T-cell (primary cell): ENCODE measurements around the gene VPS13D. TPM values are rescaled to one million over a fixed set of nuclear protein-coding genes. Genes with fewer than 3 reads are reported as not detected.

Experiments
- ATAC-seq, 4 experiments: fragments of 200-7000 bp in 3 of 4; fragments of 150-1000 bp in 1 of 4; cut with Tn5 transposase; replicated peaks in 1 of 4; 1 replicate in 3 of 4; 2 replicates in 1 of 4; pipeline ENCODE4 v1.10.0; 2021; ENCODE audit warnings: moderate library complexity in 3 of 4, mild to moderate bottlenecking in 2 of 4, moderate number of reproducible peaks in 1 of 4
- CTCF ChIA-PET, 2 donors: fragments of 300-600 bp; sonication (Branson Sonifier 250); formaldehyde crosslinking; loops; one replicate each; lab custom pipeline; 2022; ENCODE audit warnings: antibody characterized with exemption in 2 of 2; lab: Charles Lee
- POLR2A ChIA-PET, 2 donors: fragments of 300-600 bp; sonication (Branson Sonifier 250); formaldehyde crosslinking; loops; one replicate each; lab custom pipeline; 2022; ENCODE audit warnings: antibody characterized with exemption in 2 of 2; lab: Charles Lee
- DNase-seq, 35 experiments: peaks; one replicate each; pipeline versions ENCODE4 v3.0.0 to v3.0.0-alpha.2; 2013 to 2023
- H3K27ac ChIP-seq: one replicate; pipeline ENCODE4 v1.5.1; 2013; ENCODE audit warnings: low read length
- H3K27me3 ChIP-seq, 2 experiments: replicated peaks in 1 of 2; 1 replicate in 1 of 2; 2 replicates in 1 of 2; pipeline versions ENCODE4 v1.6.1 to v1.7.0; 2013; ENCODE audit warnings: low read length in 1 of 2, mixed read lengths in 1 of 2; ENCODE audit not compliant: control insufficient read depth in 2 of 2, insufficient read depth in 2 of 2; ENCODE audit errors: extremely low read depth in 1 of 2
- H3K36me3 ChIP-seq, 2 donors: 1 replicate in 1 of 2; 2 replicates in 1 of 2; pipeline versions ENCODE4 v1.6.1 to v1.7.0; 2013; ENCODE audit warnings: low read length in 1 of 2; ENCODE audit not compliant: control insufficient read depth in 2 of 2, insufficient read depth in 1 of 2; ENCODE audit errors: extremely low read depth in 1 of 2
- H3K4me1 ChIP-seq, 2 experiments: 1 replicate in 1 of 2; 2 replicates in 1 of 2; pipeline versions ENCODE4 v1.6.1 to v1.7.0; 2013; ENCODE audit warnings: low read length in 2 of 2, mixed read lengths in 1 of 2; ENCODE audit not compliant: insufficient read depth in 2 of 2, control insufficient read depth in 1 of 2; ENCODE audit errors: extremely low read depth in 1 of 2
- H3K4me3 ChIP-seq, 2 donors: 1 replicate in 1 of 2; 2 replicates in 1 of 2; pipeline versions ENCODE4 v1.5.1 to v1.7.0; 2013; ENCODE audit warnings: mild to moderate bottlenecking in 2 of 2, low read length in 1 of 2, moderate library complexity in 1 of 2; ENCODE audit not compliant: control insufficient read depth in 1 of 2; ENCODE audit errors: extremely low read depth in 1 of 2
- H3K9me3 ChIP-seq: 2 replicates; pipeline ENCODE4 v1.7.0; 2013
- H3K27ac Mint-ChIP-seq, 2 donors: one replicate each; pipeline ENCODE4 v1.8.0; 2020 to 2021; ENCODE audit warnings: mild to moderate bottlenecking in 2 of 2, mixed read lengths in 2 of 2
- H3K27me3 Mint-ChIP-seq, 2 donors: one replicate each; pipeline ENCODE4 v1.8.0; 2021 to 2022; ENCODE audit warnings: mixed read lengths in 2 of 2
- H3K36me3 Mint-ChIP-seq: one replicate; pipeline ENCODE4 v1.8.0; 2021; ENCODE audit warnings: mixed read lengths
- H3K4me1 Mint-ChIP-seq, 3 donors: one replicate each; pipeline ENCODE4 v1.8.0; 2020 to 2022; ENCODE audit warnings: mixed read lengths in 3 of 3, mild to moderate bottlenecking in 1 of 3
- H3K4me3 Mint-ChIP-seq, 3 donors: one replicate each; pipeline ENCODE4 v1.8.0; 2020 to 2022; ENCODE audit warnings: mild to moderate bottlenecking in 3 of 3, mixed read lengths in 3 of 3, moderate library complexity in 3 of 3
- H3K9me3 Mint-ChIP-seq, 3 donors: one replicate each; pipeline ENCODE4 v1.8.0; 2020 to 2022; ENCODE audit warnings: mixed read lengths in 3 of 3
- WGBS: methylation state at CpG from one replicate; pipeline ENCODE4 v1.1.5; 2013; ENCODE audit warnings: missing lambda C conversion rate; ENCODE audit not compliant: insufficient coverage; 5-methylcytosine and 5-hydroxymethylcytosine counted together
- total RNA-seq, 35 experiments: library from RNA in 6 of 35; stranded (reverse) in 6 of 35; fragments of 120-200 nt in 1 of 35; gene quantifications; one replicate each; pipeline versions ENCODE4 v1.2.1 to v1.2.4 and lab custom pipeline; 2013 to 2026

Gene VPS13D
- total RNA-seq, 5 donors from 2014 or later (not counting 1 experiment from before 2014, with no cell fraction given), result 73.5 to 85.9 (median 75.8) TPM

GRCh38 chr1:12245733-12246132, 15.9 kb downstream of the VPS13D start:
- CTCF ChIA-PET, result no interaction called here
- H3K36me3 Mint-ChIP-seq, result peaks cover 53% of the 10 kb centered on the region
- H3K4me1 ChIP-seq, result no peaks in the 10 kb centered on the region

GRCh38 chr1:12246584-12246983, 16.8 kb downstream of the VPS13D start:
- Histone ChIP-seq H3K36me3 (peaks cover 4 to 76% of the 10 kb centered on the region in 2 donors), H3K4me3 (no peak overlapping the region), H3K4me1 (no peaks in the 10 kb centered on the region), H3K27me3 (no peaks in the 10 kb centered on the region), H3K9me3 (no peaks in the 10 kb centered on the region), H3K27ac (no peak overlapping the region)
- Mint-ChIP-seq H3K9me3 (no peaks in the 10 kb centered on the region), H3K27me3 (no peaks in the 10 kb centered on the region), H3K27ac (no peak overlapping the region), H3K4me3 (no peak overlapping the region), H3K4me1 (no peaks in the 10 kb centered on the region), H3K36me3 (peaks cover 53% of the 10 kb centered on the region)
- ChIA-PET CTCF (interaction anchor here in 1 of 2 donors (0.8 kb wide), 1 partner anchor 10 kb away, joined by 3 read pairs; no protein-coding TSS in a partner anchor), POLR2A (no interaction called here)
- no peak for ATAC-seq
- WGBS, result 95% methylated on average over 4 of the region's 6 CpGs
- no peak for DNase-seq

More at GRCh38 chr1:12245733-12246132, 15.9 kb downstream of the VPS13D start:
- no peaks in the 10 kb centered on the region for H3K9me3 Mint-ChIP-seq
- H3K27ac ChIP-seq, result no peak overlapping the region
- POLR2A ChIA-PET, result no interaction called here
- H3K4me3 Mint-ChIP-seq, result no peak overlapping the region
- no peak for DNase-seq
- ATAC-seq, result no peak
- no peaks in the 10 kb centered on the region for H3K27me3 ChIP-seq
- no peak overlapping the region for H3K27ac Mint-ChIP-seq
- H3K9me3 ChIP-seq, result no peaks in the 10 kb centered on the region
- H3K4me3 ChIP-seq, result no peak overlapping the region
- H3K27me3 Mint-ChIP-seq, result no peaks in the 10 kb centered on the region
- H3K36me3 ChIP-seq, result peaks cover 4 to 71% of the 10 kb centered on the region in 2 donors
- peaks cover 0 to 3% (median 0%) of the 10 kb centered on the region in 3 donors for H3K4me1 Mint-ChIP-seq

- peaks cover 10 to 77% of the 10 kb centered on the region in 2 donors for H3K36me3 ChIP-seq
- ChIA-PET POLR2A (no interaction called here), CTCF (no interaction called here)
- H3K27me3 ChIP-seq, result no peaks in the 10 kb centered on the region
- Mint-ChIP-seq H3K36me3 (peaks cover 56% of the 10 kb centered on the region), H3K27me3 (no peaks in the 10 kb centered on the region), H3K4me3 (no peak overlapping the region), H3K4me1 (no peaks in the 10 kb centered on the region), H3K9me3 (no peaks in the 10 kb centered on the region), H3K27ac (no peak overlapping the region)
- H3K9me3 ChIP-seq, result no peaks in the 10 kb centered on the region
- H3K4me1 ChIP-seq, result no peaks in the 10 kb centered on the region
- H3K4me3 ChIP-seq, result no peak overlapping the region
- H3K27ac ChIP-seq, result no peak overlapping the region
- DNase-seq, result no peak
- ATAC-seq, result no peak
- no CpG with 5 or more reads among the region's 1 CpG for WGBS
Observed at GRCh38 chr1:12249181-12249580, 19.4 kb downstream of the VPS13D start.

GRCh38 chr1:12249748-12250147, 19.9 kb downstream of the VPS13D start:
- Histone ChIP-seq H3K4me3 (no peak overlapping the region), H3K27me3 (no peaks in the 10 kb centered on the region), H3K9me3 (no peaks in the 10 kb centered on the region), H3K4me1 (no peaks in the 10 kb centered on the region), H3K27ac (no peak overlapping the region), H3K36me3 (peaks cover 10 to 72% of the 10 kb centered on the region in 2 donors)
- no peak overlapping the region for H3K27ac Mint-ChIP-seq
- DNase-seq (no peak), ATAC-seq (no peak)
- H3K9me3 Mint-ChIP-seq, result no peaks in the 10 kb centered on the region
- WGBS, result 90% methylated on average over 4 of the region's 6 CpGs
- H3K4me1 Mint-ChIP-seq, result no peaks in the 10 kb centered on the region
- peaks cover 52% of the 10 kb centered on the region for H3K36me3 Mint-ChIP-seq
- H3K4me3 Mint-ChIP-seq, result no peak overlapping the region
- ChIA-PET CTCF (no interaction called here), POLR2A (no interaction called here)
- no peaks in the 10 kb centered on the region for H3K27me3 Mint-ChIP-seq

- H3K4me1 Mint-ChIP-seq, result no peaks in the 10 kb centered on the region
- Histone ChIP-seq H3K27me3 (no peaks in the 10 kb centered on the region), H3K36me3 (peaks cover 10 to 66% of the 10 kb centered on the region in 2 donors), H3K27ac (no peak overlapping the region), H3K9me3 (no peaks in the 10 kb centered on the region), H3K4me1 (no peaks in the 10 kb centered on the region), H3K4me3 (no peak overlapping the region)
- no peak overlapping the region for H3K27ac Mint-ChIP-seq
- peaks cover 50% of the 10 kb centered on the region for H3K36me3 Mint-ChIP-seq
- ATAC-seq (no peak), DNase-seq (no peak)
- 88% methylated on average over 5 of the region's 5 CpGs for WGBS
- POLR2A ChIA-PET, result interaction anchor here in 1 of 2 donors (0.6 kb wide), 1 partner anchor 92 kb away, joined by 3 read pairs; no protein-coding TSS in a partner anchor
- no peaks in the 10 kb centered on the region for H3K9me3 Mint-ChIP-seq
- CTCF ChIA-PET, result no interaction called here
- H3K27me3 Mint-ChIP-seq, result no peaks in the 10 kb centered on the region
- no peak overlapping the region for H3K4me3 Mint-ChIP-seq
Observed at GRCh38 chr1:12251442-12251841, 21.6 kb downstream of the VPS13D start.

GRCh38 chr1:12255913-12256312, 26.1 kb downstream of the VPS13D start:
- Histone ChIP-seq H3K36me3 (peaks cover 11 to 79% of the 10 kb centered on the region in 2 donors), H3K4me3 (no peak overlapping the region), H3K9me3 (no peaks in the 10 kb centered on the region), H3K4me1 (no peaks in the 10 kb centered on the region), H3K27me3 (no peaks in the 10 kb centered on the region), H3K27ac (no peak overlapping the region)
- Mint-ChIP-seq H3K27me3 (no peaks in the 10 kb centered on the region), H3K36me3 (peaks cover 65% of the 10 kb centered on the region), H3K4me1 (no peaks in the 10 kb centered on the region), H3K27ac (no peak overlapping the region), H3K4me3 (no peak overlapping the region), H3K9me3 (no peaks in the 10 kb centered on the region)
- DNase-seq, result no peak
- ChIA-PET CTCF (no interaction called here), POLR2A (no interaction called here)
- 100% methylated on average over 2 of the region's 2 CpGs for WGBS
- no peak for ATAC-seq

- Mint-ChIP-seq H3K4me3 (no peak overlapping the region), H3K36me3 (peaks cover 72% of the 10 kb centered on the region), H3K4me1 (no peaks in the 10 kb centered on the region), H3K9me3 (no peaks in the 10 kb centered on the region), H3K27ac (no peak overlapping the region), H3K27me3 (no peaks in the 10 kb centered on the region)
- H3K36me3 ChIP-seq, result peaks cover 5 to 84% of the 10 kb centered on the region in 2 donors
- CTCF ChIA-PET, result no interaction called here
- no peak overlapping the region for H3K4me3 ChIP-seq
- no peak overlapping the region for H3K27ac ChIP-seq
- no peaks in the 10 kb centered on the region for H3K9me3 ChIP-seq
- ATAC-seq, result no peak
- DNase-seq, result no peak
- WGBS, result 100% methylated on average over 1 of the region's 7 CpGs
- H3K27me3 ChIP-seq, result no peaks in the 10 kb centered on the region
- no peaks in the 10 kb centered on the region for H3K4me1 ChIP-seq
- POLR2A ChIA-PET, result no interaction called here
Observed at GRCh38 chr1:12258272-12258671, 28.4 kb downstream of the VPS13D start.
